HG02610 (cell line): ENCODE data around the gene LGALS1.

Source experiments
- ATAC-seq: cut with Tn5 transposase; IDR thresholded peaks from one replicate; pipeline ENCODE4 v1.9.1; 2021; ENCODE audit warnings: mild to moderate bottlenecking, moderate library complexity; ENCODE audit not compliant: unreplicated experiment

The LGALS1 gene

DNA sequence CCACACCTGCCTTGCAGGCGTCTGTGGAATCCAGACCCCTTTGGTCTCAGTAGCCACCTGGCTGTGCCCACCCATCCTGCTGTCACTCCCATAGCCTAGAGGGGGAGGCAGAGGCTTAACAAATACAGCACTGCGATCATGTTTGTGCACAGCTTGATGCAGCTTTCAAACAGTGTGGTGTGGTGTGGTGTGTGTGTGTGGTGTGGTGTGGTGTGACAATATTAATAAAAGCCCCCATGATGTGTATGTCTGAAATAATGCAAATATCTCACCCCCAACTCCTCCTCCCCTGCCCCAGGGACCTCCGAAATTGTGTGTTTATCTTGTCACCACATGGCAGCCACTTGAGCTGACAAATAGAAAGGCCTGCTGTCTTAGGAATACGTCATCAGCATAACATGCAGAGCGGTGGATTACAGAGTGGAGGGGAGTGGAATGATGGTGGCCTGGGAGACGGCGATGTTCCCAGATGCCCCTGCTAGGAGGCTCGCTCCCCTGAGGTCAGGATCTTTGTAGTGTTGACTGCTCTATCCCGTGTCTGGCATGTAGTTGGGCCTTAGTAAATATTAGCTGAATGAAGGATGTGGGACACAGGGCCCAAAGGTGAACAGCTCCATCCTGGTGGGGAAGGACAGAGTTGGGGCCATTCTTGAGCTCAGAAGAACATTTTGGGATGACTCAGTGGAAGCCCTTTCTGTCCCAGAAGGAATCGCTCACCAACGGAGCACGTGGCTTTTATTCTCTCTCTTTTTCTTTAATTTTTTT lies 14.1 kb upstream of the LGALS1 start:
- no peak for ATAC-seq

DNA sequence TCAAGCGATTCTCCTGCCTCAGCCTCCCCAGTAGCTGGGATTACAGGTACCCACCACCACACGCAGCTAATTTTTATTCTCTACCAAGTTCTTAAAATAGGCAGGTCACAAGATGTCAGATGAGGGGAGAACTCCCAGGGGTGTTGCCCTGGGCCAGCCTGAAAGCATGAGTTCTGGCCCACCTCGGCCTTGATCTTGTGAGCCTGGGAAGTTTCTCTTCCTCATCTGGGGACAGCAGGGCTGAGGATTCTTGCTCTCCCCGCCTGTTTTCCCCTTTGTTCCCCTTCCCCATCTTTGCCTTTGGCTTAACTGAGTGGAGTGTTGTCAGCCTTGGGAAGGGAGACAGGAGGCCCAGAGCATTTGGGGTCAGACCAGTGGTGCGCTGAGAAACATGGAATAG lies 13.4 kb upstream of the LGALS1 start:
- no peak for ATAC-seq

DNA sequence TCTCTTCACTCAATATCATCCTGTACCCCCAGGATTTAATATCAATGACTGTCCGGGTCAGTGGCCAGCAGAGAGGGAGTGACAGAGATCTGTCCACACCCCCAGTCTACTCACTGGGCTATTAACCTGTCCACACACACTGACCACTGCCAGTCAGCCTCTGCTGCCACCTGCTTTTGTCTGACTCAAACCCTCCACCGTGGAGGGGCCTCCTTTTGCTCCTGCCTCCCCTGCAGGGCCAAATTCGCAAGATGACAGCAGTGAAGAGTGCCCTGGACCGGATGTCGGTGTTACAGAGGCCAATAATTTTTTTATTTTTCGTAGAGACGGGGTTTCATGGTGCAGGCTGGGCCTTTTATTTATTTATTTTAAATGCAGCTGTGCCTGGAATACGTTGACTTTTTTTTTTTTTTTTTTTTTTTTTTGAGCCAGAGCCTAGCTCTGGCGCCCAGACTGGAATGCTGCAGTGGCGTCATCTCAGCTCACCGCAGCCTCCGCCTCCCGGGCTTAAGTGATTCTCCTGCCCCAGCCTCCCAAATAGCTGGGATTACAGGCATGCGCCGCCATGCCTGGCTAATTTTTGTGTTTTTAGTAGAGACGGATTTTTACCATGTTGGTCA lies 11.8 kb upstream of the LGALS1 start:
- no peak for ATAC-seq

DNA sequence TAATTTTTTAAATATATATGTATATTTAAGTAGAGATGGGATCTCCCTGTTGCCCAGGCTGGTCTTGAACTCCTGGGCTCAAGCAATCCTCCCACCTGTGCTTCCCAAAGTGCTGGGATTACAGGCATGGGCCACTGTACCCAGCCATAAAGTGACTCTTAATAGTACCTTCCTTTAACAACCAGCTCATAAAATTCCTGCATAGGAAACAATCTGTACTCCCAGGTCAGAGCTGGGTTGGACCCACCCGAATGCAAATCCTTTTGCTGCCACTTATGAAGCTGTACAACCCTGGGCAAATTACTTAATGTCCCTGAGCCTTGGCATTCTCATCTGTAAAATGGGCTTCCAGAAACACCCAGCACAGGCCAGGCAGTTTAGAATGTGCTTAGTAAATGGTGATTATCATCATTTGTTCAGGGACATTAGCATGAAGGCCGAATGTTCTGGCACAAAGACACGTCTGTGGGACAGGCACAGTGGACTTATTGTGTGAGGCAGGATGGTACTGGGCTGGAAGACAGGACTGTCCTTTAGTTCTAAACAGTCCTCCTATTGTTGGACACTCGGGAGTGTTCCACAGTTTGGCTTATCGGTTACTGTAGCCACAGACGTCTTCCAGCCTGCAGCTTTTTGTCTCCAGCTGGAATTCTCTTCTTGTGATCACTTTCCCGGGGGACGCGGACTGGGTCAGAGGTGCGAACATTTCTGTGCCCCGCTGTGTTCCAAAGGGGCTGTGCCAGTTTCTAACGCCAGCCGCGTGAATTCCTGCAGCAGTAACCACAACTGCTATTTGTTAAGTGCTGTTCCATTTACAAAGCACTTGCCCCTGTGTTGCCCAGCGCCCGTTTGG lies 11.0 kb upstream of the LGALS1 start:
- ATAC-seq, result no peak

DNA sequence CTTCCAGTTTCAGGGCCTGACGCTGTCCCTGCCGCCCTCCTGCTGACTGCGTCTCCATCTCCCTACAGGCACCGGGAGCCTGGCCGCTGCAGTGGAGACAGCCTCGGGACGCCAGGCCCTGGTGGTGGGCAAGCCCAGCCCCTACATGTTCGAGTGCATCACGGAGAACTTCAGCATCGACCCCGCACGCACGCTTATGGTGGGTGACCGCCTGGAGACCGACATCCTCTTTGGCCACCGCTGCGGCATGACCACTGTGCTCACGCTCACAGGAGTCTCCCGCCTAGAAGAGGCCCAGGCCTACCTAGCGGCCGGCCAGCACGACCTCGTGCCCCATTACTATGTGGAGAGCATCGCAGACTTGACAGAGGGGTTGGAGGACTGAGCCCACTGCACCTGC lies 9.9 kb upstream of the LGALS1 start:
- ATAC-seq, result no peak

DNA sequence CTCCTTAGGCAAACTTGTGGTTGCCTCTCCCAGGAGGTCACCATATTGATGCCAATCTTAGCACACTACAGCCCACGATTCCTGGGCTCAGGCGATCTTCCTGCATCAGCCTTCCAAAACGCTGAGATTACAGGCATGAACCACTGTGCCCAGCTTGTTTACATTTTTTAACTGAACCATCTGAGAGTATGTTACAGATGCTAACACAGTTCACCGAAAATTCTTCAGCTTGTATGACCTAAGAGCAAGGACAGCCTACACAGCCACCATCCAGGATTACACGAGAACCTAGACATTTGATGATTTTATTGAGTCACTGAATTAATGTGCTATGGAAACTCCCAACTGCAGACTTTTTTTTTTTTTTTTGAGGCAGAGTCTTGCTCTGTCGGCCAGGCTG lies 5.8 kb upstream of the LGALS1 start:
- no peak for ATAC-seq

DNA sequence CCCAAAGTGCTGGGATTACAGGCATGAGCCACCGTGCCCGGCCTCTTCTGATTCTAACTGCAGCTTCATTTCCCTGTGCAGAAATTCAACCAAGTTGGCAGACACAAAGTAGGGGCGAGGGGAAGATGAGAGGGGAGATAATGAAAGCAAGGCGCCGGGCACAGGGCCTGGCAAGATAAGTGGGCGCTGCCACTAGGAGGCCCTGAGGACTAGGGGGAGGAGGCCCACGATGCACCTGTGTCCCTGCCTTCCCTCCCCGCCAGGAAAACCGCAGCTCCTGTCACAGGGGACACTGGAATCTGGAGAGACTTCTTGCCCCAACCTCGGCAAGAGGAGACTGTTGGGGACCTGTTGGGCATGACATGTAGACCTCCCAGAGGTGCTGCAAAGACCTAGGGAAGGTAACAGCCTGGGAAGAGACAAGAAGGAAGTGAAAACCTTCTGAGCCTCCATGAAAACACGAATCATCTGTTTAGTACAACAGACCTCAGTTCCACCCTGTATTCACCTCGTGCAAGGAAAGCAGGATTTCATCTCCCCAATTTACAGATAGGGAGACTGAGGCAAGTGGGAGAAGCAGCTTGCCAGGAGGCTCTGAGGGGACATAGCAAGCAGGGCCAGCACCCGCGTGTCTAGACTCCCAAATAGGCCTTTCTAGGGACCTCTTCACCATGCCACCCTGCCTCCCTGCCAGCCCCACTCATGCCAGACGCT lies 3.1 kb upstream of the LGALS1 start:
- no peak for ATAC-seq

DNA sequence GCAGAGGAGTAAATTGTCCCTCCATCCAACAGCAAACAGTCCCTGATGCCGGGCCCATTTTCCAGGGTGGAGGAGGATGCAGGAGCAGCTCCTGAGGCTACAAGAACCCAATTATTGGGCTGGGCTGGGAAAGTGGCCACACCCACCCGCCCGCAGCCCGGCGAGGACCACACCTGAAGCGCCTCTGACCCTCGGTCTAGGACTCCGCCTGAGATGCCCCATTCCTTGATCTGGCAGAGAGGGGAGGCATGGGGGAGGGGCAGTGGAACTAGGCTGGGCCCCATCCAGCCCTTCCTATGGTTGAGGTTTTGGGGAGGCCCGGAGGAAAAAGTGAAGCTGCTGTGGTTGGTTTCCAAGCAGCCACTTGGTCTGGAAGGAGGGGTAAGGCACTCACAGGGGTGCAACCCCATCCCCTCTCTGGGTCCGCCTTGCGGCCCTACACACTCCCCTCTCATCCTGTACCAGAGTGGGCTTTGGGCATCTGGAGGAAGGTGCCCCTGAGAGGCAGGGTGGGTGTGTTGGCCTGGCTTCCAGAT lies 2.4 kb upstream of the LGALS1 start:
- ATAC-seq, result no peak

DNA sequence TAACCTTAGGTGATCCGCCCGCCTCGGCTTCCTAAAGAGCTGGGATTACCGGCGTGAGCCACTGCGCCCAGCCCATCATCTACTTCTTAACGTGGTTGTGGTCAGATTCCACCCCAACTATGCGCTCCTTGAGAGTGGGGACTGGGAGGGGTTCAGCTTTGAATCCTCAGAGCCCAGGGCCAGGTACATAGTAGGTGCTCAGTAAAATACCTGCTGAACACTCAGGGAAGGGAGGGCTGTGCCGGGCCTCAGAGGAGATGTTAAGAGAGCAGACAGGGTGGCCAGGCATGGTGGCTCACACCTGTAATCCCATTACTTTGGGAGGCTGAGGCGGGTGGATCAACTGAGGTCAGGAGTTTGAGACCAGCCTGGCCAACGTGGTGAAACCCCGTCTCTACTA lies 1.2 kb upstream of the LGALS1 start:
- ATAC-seq, result no peak

DNA sequence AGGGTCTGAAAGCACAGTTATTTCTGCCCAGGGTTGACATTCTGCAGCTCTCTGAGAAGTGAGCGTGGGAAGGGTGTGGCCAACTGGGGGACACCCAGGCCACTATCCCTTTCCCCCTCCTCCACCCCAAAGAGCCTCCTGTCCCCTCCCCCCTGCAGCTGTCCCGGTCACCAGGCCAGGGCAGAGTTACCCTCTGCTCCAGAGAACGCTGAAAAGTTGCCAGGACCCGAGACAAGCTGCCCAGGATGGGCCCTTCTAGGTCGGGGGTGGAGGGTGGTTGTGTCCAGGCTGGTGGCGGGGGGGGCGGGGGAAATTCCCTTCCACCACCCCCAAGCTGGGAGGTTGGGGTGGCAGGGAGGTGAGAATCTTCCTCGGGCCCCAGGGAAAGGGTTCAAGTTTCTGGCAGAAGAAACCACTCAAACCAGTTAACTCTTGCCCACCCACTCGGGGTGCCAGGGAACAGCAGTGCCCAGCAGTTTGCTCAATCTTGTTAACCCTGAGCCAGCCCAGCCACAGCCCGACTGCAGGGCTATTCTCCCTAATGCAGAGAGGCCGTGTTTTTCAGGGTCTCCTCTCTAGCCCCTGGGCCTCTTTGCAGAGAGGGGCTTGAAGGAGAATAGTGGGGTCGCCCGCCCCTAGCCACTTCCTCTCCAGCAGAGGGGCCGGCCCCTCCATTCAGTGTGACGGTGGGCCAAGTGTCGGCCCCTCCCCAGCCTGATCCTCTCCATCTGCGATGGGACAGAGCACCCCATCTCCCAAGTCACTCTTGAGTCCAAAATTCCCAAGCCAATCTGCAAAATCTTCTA lies 697 bp downstream of the LGALS1 start:
- ATAC-seq, result no peak

DNA sequence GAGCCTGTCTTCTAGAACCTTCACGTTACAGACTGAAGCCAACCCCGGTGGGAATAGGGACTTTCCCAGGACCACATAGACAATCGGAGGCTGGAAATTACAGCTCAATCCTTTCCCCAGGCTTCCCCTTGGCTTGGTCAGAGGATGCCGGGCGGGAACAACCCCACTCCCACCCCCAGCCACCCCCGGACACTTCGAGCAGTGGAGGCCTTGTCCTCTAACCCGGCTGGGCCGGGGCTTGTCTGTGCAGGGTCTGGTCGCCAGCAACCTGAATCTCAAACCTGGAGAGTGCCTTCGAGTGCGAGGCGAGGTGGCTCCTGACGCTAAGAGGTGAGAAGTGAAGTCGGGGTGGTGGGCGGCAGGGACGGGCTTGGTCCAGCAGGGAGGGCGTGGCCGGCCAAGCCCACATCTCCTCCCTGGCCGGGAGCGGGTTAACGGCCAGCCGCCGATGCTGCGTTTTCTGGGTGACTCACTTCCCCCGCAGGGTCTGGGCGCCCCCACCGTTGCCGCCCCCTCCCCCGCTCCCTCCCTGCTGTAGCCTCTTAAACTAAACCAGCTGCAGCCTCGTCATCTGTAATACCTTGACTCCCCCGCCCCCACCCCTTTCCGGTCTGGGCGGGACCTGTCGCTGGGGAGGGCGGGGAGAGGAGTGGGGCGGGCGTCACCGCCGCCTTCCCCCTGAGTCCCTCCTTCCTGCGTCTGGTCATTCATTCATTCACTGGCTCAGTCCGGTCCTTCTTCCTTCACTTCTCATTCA lies 1.5 kb downstream of the LGALS1 start:
- ATAC-seq, result peak; percentile 41

DNA sequence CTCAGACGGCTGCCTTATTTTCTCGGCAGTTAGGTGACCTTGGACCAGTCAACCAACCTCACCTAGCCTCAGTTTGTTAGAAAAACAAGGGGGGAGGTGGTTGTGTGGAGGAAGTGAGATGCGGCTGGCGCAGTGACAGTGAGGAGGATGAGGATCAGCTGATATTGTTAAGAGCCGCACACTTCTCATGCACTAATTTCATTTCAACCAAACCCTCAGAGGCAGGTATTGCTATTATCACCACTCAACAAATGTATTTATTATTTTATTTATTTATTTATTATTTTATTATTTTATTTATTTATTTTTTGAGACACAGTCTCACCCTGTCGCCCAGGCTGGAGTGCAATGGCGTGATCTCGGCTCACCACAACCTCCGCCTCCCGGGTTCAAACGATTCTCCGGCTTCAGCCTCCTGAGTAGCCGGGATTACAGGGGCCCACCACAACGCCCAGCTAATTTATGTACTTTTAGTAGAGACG lies 2.1 kb downstream of the LGALS1 start:
- peak; percentile 0 for ATAC-seq

DNA sequence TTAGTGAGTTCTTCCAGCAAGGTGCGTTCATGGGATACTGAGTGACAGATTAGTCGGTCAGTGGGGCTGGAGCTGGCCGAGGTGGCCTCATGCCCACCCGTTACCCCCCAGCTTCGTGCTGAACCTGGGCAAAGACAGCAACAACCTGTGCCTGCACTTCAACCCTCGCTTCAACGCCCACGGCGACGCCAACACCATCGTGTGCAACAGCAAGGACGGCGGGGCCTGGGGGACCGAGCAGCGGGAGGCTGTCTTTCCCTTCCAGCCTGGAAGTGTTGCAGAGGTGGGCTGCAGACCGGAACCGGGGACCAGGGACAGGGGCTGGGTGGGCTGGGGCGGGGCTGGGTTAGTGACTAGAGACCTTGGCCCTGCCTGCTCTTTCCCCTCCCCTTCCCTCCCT lies 2.9 kb downstream of the LGALS1 start:
- no peak for ATAC-seq

DNA sequence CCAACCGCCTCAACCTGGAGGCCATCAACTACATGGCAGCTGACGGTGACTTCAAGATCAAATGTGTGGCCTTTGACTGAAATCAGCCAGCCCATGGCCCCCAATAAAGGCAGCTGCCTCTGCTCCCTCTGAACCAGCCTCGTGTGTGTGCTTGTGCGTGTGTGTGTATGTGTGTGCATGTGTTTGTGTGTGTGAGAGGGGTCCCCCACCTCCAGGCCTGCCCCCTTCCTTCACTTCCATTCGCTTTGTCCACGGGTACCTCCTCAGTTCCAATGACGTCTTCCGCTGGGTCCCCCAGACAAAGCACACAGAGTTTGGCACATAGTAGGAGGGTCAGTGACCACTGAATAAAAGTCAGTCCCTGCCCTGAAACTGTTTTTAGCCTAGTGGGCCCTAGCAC lies 4.2 kb downstream of the LGALS1 start:
- no peak for ATAC-seq

DNA sequence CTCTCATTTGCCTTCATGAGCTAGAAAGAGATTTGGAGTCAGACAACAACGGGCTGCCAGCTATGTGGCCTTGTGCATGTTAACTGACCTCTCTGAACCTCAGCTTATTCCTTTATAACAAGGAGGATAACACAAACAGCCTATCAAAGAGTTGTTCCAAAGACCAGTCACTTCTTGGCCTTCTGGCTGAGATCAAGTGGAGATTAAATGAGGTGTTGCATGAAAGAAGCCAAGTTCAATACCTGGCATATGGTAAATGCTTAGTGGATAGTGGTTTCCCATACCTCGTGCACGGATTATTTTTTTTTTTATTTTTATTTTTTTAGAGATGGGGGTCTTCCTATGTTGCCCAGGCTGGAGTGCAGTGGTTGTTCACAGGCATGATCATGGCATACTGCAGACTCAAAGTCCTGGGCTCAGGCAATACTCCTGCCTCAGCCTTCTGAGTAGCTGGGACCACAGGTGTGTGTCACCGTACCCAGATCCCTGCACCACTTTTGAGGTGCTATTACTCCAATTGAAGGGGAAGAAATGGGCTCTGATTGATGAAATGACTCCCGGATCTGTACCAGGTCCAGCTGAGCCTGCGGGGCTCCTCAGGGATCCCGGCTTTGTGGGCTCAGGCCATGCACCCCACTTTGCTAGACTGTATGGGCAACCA lies 4.9 kb downstream of the LGALS1 start:
- no peak for ATAC-seq

DNA sequence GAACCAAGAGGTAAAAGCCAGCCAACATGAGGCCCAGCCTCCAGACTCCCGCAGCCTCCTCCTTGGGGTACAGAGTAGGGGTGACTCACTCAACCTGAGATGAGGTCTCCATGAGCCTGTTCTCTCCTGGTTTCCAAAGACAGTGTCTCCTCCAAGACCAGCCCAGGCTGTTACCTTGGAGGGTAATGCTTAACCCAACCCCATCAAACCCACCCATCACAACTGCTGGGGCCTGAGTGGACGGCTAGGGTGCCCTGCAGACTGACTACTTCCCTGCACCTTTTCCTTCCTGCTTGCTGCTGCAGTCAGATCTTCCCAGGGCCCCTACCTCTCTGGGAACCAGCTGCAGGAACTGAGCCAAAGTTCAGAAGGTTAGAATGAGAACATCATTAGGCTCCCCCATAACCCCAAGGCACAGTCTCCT lies 5.6 kb downstream of the LGALS1 start:
- no peak for ATAC-seq

DNA sequence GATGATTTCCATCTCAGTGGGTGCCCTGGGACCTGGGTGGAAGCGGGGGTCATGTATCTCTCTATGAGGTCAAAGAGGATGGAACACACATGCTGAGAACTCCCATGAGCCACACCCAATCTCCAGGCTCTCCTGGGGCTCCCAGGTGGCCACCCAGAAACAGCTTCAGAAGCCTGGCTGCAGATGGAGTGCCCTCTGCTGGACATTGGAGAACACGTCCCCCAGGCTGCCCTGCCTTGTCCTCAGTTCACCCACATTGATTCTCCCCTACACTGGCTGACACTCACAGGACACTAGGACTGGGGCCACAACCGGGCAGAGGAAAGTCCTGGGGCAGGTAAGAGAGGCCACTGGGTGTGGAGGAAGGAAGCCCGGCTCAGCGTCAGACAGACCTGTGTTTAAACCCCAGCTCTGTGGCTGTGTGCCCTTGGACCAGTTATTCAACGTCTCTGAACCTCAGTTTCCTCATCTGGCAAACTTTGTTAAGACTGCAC lies 6.2 kb downstream of the LGALS1 start:
- no peak for ATAC-seq

DNA sequence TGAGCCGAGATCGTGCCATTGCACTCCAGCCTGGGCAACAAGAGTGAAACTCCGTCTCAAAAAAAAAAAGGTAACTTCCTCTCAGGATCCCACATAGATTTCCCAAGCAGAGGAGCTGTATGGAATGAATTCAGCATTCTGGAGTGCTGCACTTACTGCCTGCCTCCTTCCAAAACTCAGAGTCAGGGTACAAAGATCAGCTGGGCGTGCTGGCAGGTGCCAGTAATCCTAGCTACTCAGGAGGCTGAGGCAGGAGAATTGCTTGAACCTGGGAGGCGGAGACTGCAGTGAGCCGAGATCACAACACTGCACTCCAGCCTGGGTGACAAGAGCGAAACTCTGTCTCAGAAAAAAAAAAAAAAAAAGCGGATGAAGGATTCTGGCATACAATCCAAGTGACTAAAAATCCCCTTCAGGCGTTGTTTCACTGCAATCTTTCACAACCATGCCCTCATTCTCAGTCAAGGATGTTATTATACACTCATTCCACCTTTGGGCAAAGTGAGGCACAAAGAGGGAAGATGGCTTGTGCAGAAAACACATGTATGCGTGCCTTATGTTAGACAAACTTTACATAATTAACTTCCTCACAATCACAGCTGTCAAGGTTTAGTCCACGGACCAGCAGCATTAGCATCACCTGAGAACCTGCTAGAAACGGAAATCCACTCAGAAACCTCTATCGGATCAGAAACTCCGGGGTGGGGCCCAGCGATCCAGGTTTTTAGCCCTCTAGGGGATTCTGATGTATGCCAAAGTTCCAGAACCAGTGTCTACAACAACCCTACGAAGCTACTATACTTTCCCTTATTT lies 9.6 kb downstream of the LGALS1 start:
- ATAC-seq, result no peak
